Caco-2 (cell line): ENCODE results near the gene GMPPB. TPM values are rescaled to one million over a fixed set of nuclear protein-coding genes. Genes with fewer than 3 reads are reported as not detected.

Experiments
- BruUV-seq: library from RNA; stranded (reverse); fragments of 400-500 nt; replicated peaks from 2 replicates; lab custom pipeline; 2021; lab: Mats Ljungman, UMichigan
- CTCF ChIA-PET: fragments of 300-600 bp; sonication (Branson Sonifier 250); formaldehyde crosslinking; loops from one replicate; lab custom pipeline; 2022; ENCODE audit warnings: antibody characterized with exemption; lab: Charles Lee
- POLR2A ChIA-PET: fragments of 300-600 bp; sonication (Branson Sonifier 250); formaldehyde crosslinking; loops from one replicate; lab custom pipeline; 2022; ENCODE audit warnings: antibody characterized with exemption; lab: Charles Lee
- DNase-seq, 2 experiments: peaks; one replicate each; pipeline versions ENCODE4 v3.0.0 to v3.0.0-alpha.2; 2020 to 2022
- H3K27me3 ChIP-seq: replicated peaks from 2 replicates; pipeline ENCODE4 v1.6.0; 2011; ENCODE audit warnings: low read length; ENCODE audit not compliant: control insufficient read depth, insufficient read depth
- H3K36me3 ChIP-seq: 2 replicates; pipeline ENCODE4 v1.5.1; 2011; ENCODE audit warnings: low read length; ENCODE audit not compliant: control insufficient read depth, insufficient read depth
- H3K4me1 ChIP-seq: fragments of 250-450 bp; sonication (Bioruptor Pico); 2 replicates; pipeline ENCODE4 v1.5.1; 2020; ENCODE audit warnings: mild to moderate bottlenecking
- H3K4me3 ChIP-seq: 2 replicates; pipeline ENCODE4 v1.5.1; 2011; ENCODE audit warnings: low read depth, mild to moderate bottlenecking, control low read depth, low read length
- H3K9me3 ChIP-seq: fragments of 250-450 bp; sonication (Bioruptor Pico); 2 replicates; pipeline ENCODE4 v1.5.1; 2020; ENCODE audit warnings: mild to moderate bottlenecking, moderate library complexity
- H3K27ac Mint-ChIP-seq: one replicate; pipeline ENCODE4 v1.8.0; 2022; ENCODE audit warnings: mixed read lengths; ENCODE audit not compliant: unreplicated experiment
- H3K27me3 Mint-ChIP-seq: one replicate; pipeline ENCODE4 v1.8.0; 2022; ENCODE audit warnings: mixed read lengths; ENCODE audit not compliant: insufficient read depth, unreplicated experiment
- H3K36me3 Mint-ChIP-seq: one replicate; pipeline ENCODE4 v1.8.0; 2022; ENCODE audit warnings: mild to moderate bottlenecking, mixed read lengths; ENCODE audit not compliant: insufficient read depth, unreplicated experiment
- H3K4me1 Mint-ChIP-seq: one replicate; pipeline ENCODE4 v1.8.0; 2022; ENCODE audit warnings: low read depth, mixed read lengths; ENCODE audit not compliant: unreplicated experiment
- H3K4me3 Mint-ChIP-seq: one replicate; pipeline ENCODE4 v1.8.0; 2022; ENCODE audit warnings: mild to moderate bottlenecking, moderate library complexity, mixed read lengths; ENCODE audit not compliant: unreplicated experiment
- H3K9me3 Mint-ChIP-seq: one replicate; pipeline ENCODE4 v1.8.0; 2022; ENCODE audit warnings: mixed read lengths; ENCODE audit not compliant: unreplicated experiment
- CTCF ChIP-seq, 2 experiments: fragments of 200-600 bp in 1 of 2; IDR thresholded peaks; 1 replicate in 1 of 2; 2 replicates in 1 of 2; pipeline versions ENCODE4 v1.5.1 to v1.8.0; 2011 to 2022; ENCODE audit warnings: antibody characterized with exemption in 1 of 2, control low read depth in 1 of 2, inconsistent platforms in 1 of 2, low read depth in 1 of 2, low read length in 1 of 2, mild to moderate bottlenecking in 1 of 2, moderate library complexity in 1 of 2; ENCODE audit not compliant: insufficient read depth in 1 of 2, severe bottlenecking in 1 of 2, unreplicated experiment in 1 of 2
- intact Hi-C: fragments of 100-400 bp; cut with micrococcal nuclease; formaldehyde crosslinking; loops from one replicate; pipeline ENCODE4 v1.10.0; 2022; ENCODE audit not compliant: unreplicated experiment
- total RNA-seq: library from RNA; stranded (reverse); gene quantifications from 2 replicates; pipeline ENCODE4 v1.2.3, GENCODE V29; 2022

The GMPPB gene
- total RNA-seq, 1 experiment from 2014 or later, result 26.5 TPM

DNA sequence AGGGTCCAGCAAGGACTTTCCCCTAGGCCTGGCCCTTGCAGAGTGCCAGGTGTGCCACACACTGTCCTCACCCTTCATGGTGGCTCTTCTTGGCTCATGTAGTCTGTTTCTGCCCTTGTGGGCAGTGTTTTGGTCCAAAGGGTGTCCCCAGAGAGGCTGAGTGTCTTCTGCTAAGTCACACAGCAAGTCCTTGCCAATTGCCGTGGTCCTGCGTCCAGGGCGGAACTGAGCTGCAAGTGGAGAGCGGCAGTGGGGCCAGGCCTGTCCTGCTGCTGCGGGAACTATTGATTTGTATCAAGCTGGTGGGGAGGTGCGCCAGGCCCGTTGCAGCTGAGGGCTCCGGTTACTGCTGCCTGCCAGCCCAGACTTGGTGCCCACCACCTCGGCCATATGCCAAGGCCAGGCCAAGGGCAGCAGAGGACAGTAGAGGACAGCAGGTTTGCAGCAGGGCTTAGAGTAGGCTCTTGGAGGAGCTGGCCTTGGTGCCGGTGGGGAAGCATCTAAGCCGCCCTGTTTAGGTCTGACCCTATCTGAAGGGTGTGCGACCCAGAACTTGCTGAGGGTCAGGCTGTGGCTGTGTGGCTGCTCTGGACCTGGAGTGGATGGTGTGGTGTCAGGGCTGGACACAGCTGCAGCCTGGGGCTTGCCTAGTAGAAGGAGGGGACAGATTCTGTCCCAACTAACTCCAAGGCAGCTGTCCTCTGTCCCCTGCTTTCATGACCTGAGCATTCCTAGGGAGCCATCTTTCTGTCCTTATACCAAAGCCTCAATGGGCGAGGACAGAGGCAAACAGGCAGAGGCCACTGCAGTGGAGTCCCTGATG lies 8.8 kb downstream of the GMPPB start:
- intact Hi-C loops, result loop anchor here (5.0 kb wide), 1 partner anchor 122 kb away; no protein-coding TSS in a partner anchor
- Histone ChIP-seq H3K36me3 (no peaks in the 10 kb centered on the region), H3K4me3 (no peak overlapping the region), H3K9me3 (no peaks in the 10 kb centered on the region), H3K27me3 (no peaks in the 10 kb centered on the region), H3K4me1 (no peaks in the 10 kb centered on the region; the same call in 1 of the 2 replicates)
- Mint-ChIP-seq H3K36me3 (peaks cover 48% of the 10 kb centered on the region), H3K9me3 (no peaks in the 10 kb centered on the region), H3K27ac (no peak overlapping the region), H3K4me3 (no peak overlapping the region), H3K27me3 (no peaks in the 10 kb centered on the region), H3K4me1 (no peaks in the 10 kb centered on the region)
- DNase-seq, result peak in 1 of 2 experiments; percentile 30
- TF ChIP-seq CTCF (IDR thresholded peaks at IDR 0.05; ENCODE audit: insufficient read depth in 1 of 2, low read depth in 1 of 2, low read length in 1 of 2, severe bottlenecking in 1 of 2, unreplicated experiment in 1 of 2), result no peak
- no TSS peak for BruUV-seq
- ChIA-PET CTCF (no interaction called here), POLR2A (no interaction called here)

- no peaks in the 10 kb centered on the region for H3K36me3 ChIP-seq
- Mint-ChIP-seq H3K9me3 (no peaks in the 10 kb centered on the region), H3K36me3 (peaks cover 34% of the 10 kb centered on the region), H3K4me3 (no peak overlapping the region), H3K4me1 (no peaks in the 10 kb centered on the region), H3K27me3 (no peaks in the 10 kb centered on the region), H3K27ac (no peak overlapping the region)
- no peaks in the 10 kb centered on the region for H3K4me1 ChIP-seq
- no TSS peak for BruUV-seq
- CTCF ChIA-PET, result interaction anchor here (0.7 kb wide), 1 partner anchor 10 kb away, joined by 4 read pairs; no protein-coding TSS in a partner anchor
- POLR2A ChIA-PET, result no interaction called here
- peak in 1 of 2 experiments; percentile 32 for DNase-seq
- H3K4me3 ChIP-seq, result no peak overlapping the region
- intact Hi-C loops, result no loop called here
- H3K27me3 ChIP-seq, result no peaks in the 10 kb centered on the region
- TF ChIP-seq CTCF (IDR thresholded peaks at IDR 0.05; ENCODE audit: insufficient read depth in 1 of 2, low read depth in 1 of 2, low read length in 1 of 2, severe bottlenecking in 1 of 2, unreplicated experiment in 1 of 2), result no peak
- H3K9me3 ChIP-seq, result no peaks in the 10 kb centered on the region
These were observed 10.2 kb downstream of the GMPPB start for GRCh38 chr3:49713336-49714105.

GRCh38 chr3:49712631-49713317 lies 11.0 kb downstream of the GMPPB start:
- CTCF ChIA-PET, result interaction anchor here (0.7 kb wide), 1 partner anchor 9 kb away, joined by 4 read pairs; no protein-coding TSS in a partner anchor
- TF ChIP-seq CTCF (IDR thresholded peaks at IDR 0.05; ENCODE audit: insufficient read depth in 1 of 2, low read depth in 1 of 2, low read length in 1 of 2, severe bottlenecking in 1 of 2, unreplicated experiment in 1 of 2), result no peak

More at GRCh38 chr3:49712631-49713317, 11.0 kb downstream of the GMPPB start:
- peaks cover 28% of the 10 kb centered on the region for H3K36me3 Mint-ChIP-seq
- H3K4me3 ChIP-seq, result no peak overlapping the region
- H3K4me3 Mint-ChIP-seq, result no peak overlapping the region
- H3K27me3 ChIP-seq, result no peaks in the 10 kb centered on the region
- DNase-seq, result peak in 1 of 2 experiments; percentile 30
- H3K9me3 Mint-ChIP-seq, result no peaks in the 10 kb centered on the region
- H3K9me3 ChIP-seq, result no peaks in the 10 kb centered on the region
- no peaks in the 10 kb centered on the region for H3K4me1 ChIP-seq
- no peaks in the 10 kb centered on the region for H3K4me1 Mint-ChIP-seq
- no peaks in the 10 kb centered on the region for H3K36me3 ChIP-seq
- H3K27ac Mint-ChIP-seq, result no peak overlapping the region
- POLR2A ChIA-PET, result no interaction called here
- no peaks in the 10 kb centered on the region for H3K27me3 Mint-ChIP-seq
- intact Hi-C loops, result no loop called here
- BruUV-seq, result no TSS peak
